NCI-H524 (cell line): Measurements from ENCODE around the gene MAPK8IP1.

Experiments
- DNase-seq, 2 experiments: peaks; one replicate each; lab custom pipeline; 2025; lab: John Stamatoyannopoulos, UW

The MAPK8IP1 gene

DNA sequence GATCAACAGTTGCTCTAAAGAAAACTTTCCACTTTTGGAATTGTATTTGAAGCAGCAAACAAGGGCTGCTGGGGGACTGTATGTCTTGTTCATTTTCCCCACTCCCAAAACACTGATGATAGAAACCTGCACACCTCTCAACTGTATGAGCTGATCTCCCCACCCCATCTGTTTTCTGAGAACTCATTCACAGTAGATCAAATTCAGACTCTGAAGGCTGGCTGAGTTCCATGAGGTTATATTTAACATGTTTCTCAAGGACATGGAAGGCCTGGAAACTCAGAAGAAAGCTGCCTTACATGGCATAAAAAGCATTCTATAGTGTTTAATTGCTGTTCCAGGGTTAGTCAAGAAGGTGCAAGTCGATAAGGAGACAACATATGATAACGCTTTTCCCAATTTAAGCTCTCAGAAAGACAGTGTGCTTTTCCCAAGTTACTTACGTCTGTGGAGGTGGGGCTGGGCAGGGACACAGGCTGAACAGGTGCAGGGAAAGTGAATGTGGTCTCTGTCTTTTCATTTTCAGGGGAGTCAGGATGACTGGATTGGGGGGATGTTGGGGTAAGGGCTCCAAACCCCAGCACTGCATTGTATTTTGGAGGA is 60.0 kb downstream of the MAPK8IP1 start:
- DNase-seq: no peak

DNA sequence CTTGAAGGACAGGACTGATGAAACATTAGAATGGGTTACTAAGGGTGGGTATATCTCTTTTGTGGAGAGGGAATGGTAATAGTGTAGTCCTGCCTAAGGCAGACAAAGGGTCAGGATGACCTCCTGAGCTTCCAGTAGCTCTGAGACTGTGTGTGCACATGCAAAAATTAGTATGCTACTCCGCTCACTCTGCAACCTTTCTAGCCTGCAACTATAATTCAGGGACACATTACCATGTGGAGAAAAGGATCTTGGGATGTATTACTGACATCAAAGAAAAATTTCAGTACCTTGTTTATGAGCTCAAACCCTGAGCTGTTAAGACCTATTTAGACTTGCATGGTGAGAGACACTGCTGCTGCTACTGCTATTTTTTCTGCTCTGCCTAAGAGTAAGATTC is 62.4 kb downstream of the MAPK8IP1 start:
- no peak for DNase-seq

DNA sequence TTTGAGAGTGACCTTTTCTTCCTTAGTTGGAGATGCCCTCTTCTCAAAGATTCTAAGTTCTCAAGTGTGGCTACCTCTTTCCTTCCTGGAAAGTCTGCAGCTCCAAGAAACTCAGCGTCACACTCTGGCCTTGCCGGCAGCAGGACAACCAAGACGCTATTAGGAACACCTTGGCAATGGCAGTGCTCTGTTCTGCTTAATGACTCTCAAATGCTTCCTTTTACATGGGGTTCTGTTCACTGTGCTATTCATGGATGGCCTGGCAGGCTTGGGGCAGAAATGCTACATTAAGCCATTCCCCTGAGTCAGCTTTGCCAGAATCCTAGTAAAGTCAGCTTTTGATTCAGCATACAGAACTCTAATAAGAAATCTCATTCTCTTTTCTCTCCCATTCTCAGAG is 62.9 kb downstream of the MAPK8IP1 start:
- DNase-seq: no peak

DNA sequence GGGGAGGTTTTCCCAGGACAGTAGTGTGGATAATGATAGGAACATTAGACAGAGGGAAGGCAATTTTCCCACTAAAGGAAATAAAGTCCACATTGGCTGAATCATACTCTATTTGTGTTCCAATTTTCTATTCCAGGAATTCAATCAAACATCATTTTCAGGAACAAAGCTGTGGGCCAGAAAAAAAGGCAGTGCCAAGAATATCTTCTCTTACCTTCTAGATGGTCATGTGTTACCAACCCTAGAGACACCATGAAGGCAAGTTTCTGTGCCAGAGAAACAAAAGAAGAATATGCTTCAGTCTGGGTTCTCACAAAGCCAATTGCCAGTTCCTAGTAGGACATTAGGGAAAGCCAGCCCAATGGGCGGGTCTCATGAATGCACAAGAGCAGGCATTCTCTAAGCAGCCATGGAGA is 64.5 kb downstream of the MAPK8IP1 start:
- no peak for DNase-seq
